ENCODE data around the gene MYOCD. TPM values are rescaled to one million over a fixed set of nuclear protein-coding genes. Genes with fewer than 3 reads are reported as not detected.

MYOCD gene
- total and polyA plus RNA-seq, 2 donors from 2014 or later = 0.58 to 4.0 TPM

DNA sequence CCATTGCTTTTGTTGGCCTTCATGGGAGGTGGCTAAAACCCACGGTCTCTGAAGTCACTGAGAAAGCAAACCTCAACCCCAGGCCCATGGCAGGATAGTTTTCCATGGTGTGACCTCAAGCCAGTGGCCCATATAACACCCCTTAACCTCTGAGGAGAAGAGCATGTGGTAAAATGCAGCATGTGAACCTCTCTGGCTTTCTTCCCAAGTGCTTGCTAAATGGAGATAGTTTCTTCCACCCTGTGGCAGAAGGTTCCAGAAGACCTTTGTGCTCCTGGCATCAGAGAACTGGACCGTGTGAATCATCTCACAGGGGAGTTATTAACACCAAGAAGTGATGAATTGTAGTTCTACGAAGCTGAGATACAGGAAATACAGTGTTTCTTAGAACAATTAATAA, 47.3 kb downstream of the MYOCD start:
- TF ChIP-seq, protein P1, sequence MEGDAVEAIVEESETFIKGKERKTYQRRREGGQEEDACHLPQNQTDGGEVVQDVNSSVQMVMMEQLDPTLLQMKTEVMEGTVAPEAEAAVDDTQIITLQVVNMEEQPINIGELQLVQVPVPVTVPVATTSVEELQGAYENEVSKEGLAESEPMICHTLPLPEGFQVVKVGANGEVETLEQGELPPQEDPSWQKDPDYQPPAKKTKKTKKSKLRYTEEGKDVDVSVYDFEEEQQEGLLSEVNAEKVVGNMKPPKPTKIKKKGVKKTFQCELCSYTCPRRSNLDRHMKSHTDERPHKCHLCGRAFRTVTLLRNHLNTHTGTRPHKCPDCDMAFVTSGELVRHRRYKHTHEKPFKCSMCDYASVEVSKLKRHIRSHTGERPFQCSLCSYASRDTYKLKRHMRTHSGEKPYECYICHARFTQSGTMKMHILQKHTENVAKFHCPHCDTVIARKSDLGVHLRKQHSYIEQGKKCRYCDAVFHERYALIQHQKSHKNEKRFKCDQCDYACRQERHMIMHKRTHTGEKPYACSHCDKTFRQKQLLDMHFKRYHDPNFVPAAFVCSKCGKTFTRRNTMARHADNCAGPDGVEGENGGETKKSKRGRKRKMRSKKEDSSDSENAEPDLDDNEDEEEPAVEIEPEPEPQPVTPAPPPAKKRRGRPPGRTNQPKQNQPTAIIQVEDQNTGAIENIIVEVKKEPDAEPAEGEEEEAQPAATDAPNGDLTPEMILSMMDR (IDR thresholded peaks at IDR 0.05; ENCODE audit: borderline replicate concordance, extremely low read depth, insufficient read depth) = no peak
- H3K9ac ChIP-seq (ENCODE audit: low read length in 3 of 3) = no peak overlapping the region
- H3K9me3 ChIP-seq (ENCODE audit: control insufficient read depth in 2 of 3, insufficient read depth in 1 of 3, low read length in 3 of 3) = no peaks in the 10 kb centered on the region
- H3K4me1 ChIP-seq (ENCODE audit: control insufficient read depth in 2 of 3, insufficient read depth in 2 of 3, low read depth in 1 of 3, low read length in 3 of 3) = no peaks in the 10 kb centered on the region
- H3K4me3 ChIP-seq (ENCODE audit: low read length in 3 of 3) = no peak overlapping the region
- H3K27me3 ChIP-seq (ENCODE audit: control insufficient read depth, insufficient read depth, low read length) = no peaks in the 10 kb centered on the region
- DNase-seq = no peak
- H3K36me3 ChIP-seq (ENCODE audit: control insufficient read depth in 2 of 3, insufficient read depth in 3 of 3, low read length in 3 of 3) = no peaks in the 10 kb centered on the region
- FAIRE-seq = no peak
- intact Hi-C loops (cut with DNase I) = no loop called here
- H3K27ac ChIP-seq (ENCODE audit: low read depth in 2 of 2, low read length in 2 of 2) = no peak overlapping the region

DNA sequence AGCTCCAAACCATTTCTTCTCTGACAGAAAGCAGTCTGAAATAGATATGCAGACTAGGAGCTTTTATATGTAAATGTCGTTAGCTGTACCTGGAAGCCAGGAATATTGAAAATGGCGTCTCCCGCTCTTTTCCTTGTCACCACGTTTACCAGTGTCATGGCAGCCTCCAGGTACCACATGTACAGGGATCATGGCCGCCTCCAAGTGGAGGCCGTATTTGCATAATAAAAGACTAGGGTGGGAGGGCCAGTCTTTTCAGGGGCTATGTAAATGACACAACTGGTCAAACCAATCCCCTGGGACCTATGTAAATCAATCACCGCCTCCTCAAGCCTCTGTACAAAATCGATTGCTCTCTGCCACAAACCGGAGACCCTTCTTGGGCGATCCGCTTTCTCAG, 54.3 kb downstream of the MYOCD start:
- no peak for FAIRE-seq
- TF ChIP-seq, protein P1 (IDR thresholded peaks at IDR 0.05; ENCODE audit: borderline replicate concordance, extremely low read depth, insufficient read depth) = no peak
- Histone ChIP-seq H3K27me3 (ENCODE audit: control insufficient read depth, insufficient read depth, low read length) (no peaks in the 10 kb centered on the region), H3K9ac (ENCODE audit: low read length in 3 of 3) (no peak overlapping the region), H3K9me3 (ENCODE audit: control insufficient read depth in 2 of 3, insufficient read depth in 1 of 3, low read length in 3 of 3) (no peaks in the 10 kb centered on the region), H3K4me1 (ENCODE audit: control insufficient read depth in 2 of 3, insufficient read depth in 2 of 3, low read depth in 1 of 3, low read length in 3 of 3) (no peaks in the 10 kb centered on the region), H3K36me3 (ENCODE audit: control insufficient read depth in 2 of 3, insufficient read depth in 3 of 3, low read length in 3 of 3) (no peaks in the 10 kb centered on the region), H3K27ac (ENCODE audit: low read depth in 2 of 2, low read length in 2 of 2) (no peak overlapping the region), H3K4me3 (ENCODE audit: low read length in 3 of 3) (no peak overlapping the region)
- no peak for DNase-seq
- intact Hi-C loops (cut with DNase I) = no loop called here

DNA sequence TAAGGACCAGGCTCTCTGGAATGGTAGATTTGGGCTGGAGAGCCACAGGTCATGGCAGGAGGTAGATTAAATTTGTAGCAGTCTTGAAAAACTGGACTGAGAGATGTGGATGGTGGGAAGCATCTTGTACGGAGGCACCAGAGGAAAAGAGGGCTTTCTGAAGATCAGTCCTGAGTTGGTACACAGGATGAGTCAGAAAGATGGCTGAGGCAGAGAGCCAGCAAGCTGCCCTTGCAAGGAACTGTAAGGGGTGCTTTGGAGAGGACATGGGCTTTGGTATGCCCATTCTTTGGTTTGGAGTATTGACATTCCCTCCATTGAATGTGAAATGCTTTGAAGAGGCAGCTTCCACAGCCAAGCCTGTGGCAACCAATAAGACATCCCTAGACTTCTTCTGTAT, 55.9 kb downstream of the MYOCD start:
- no peak overlapping the region for H3K9ac ChIP-seq (ENCODE audit: low read length in 3 of 3)
- H3K4me3 ChIP-seq (ENCODE audit: low read length in 3 of 3) = no peak overlapping the region
- H3K27me3 ChIP-seq (ENCODE audit: control insufficient read depth, insufficient read depth, low read length) = no peaks in the 10 kb centered on the region
- TF ChIP-seq, protein P1 (IDR thresholded peaks at IDR 0.05; ENCODE audit: borderline replicate concordance, extremely low read depth, insufficient read depth) = no peak
- intact Hi-C loops (cut with DNase I) = no loop called here
- no peak for FAIRE-seq
- no peak for DNase-seq
- H3K36me3 ChIP-seq (ENCODE audit: control insufficient read depth in 2 of 3, insufficient read depth in 3 of 3, low read length in 3 of 3) = no peaks in the 10 kb centered on the region
- no peaks in the 10 kb centered on the region for H3K9me3 ChIP-seq (ENCODE audit: control insufficient read depth in 2 of 3, insufficient read depth in 1 of 3, low read length in 3 of 3)
- no peak overlapping the region for H3K27ac ChIP-seq (ENCODE audit: low read depth in 2 of 2, low read length in 2 of 2)
- H3K4me1 ChIP-seq (ENCODE audit: control insufficient read depth in 2 of 3, insufficient read depth in 2 of 3, low read depth in 1 of 3, low read length in 3 of 3) = no peaks in the 10 kb centered on the region

DNA sequence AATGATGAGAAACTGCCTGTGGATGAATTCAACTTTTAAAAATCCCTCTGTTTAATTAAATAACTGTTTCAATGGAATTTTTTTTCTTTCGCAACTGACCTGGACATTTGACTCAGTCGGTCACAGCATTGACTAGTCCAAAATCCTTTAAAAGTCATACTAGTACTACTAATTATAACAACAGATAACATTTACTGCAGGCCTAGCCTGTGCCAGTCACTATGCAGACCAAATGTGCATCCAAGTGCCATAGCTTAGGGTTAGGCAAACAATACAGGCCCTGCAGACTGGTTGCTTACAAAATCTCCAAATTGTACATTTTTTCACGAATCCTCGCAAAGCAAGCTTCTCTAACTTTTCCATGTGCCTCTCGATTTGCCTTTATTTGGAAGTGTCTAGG, 56.6 kb downstream of the MYOCD start:
- DNase-seq (no peak), FAIRE-seq (no peak)
- H3K27ac ChIP-seq (ENCODE audit: low read depth in 2 of 2, low read length in 2 of 2) = no peak overlapping the region
- H3K4me3 ChIP-seq (ENCODE audit: low read length in 3 of 3) = no peak overlapping the region
- H3K9me3 ChIP-seq (ENCODE audit: control insufficient read depth in 2 of 3, insufficient read depth in 1 of 3, low read length in 3 of 3) = no peaks in the 10 kb centered on the region
- H3K9ac ChIP-seq (ENCODE audit: low read length in 3 of 3) = no peak overlapping the region
- TF ChIP-seq, protein P1 (IDR thresholded peaks at IDR 0.05; ENCODE audit: borderline replicate concordance, extremely low read depth, insufficient read depth) = no peak
- intact Hi-C loops (cut with DNase I) = no loop called here
- H3K4me1 ChIP-seq (ENCODE audit: control insufficient read depth in 2 of 3, insufficient read depth in 2 of 3, low read depth in 1 of 3, low read length in 3 of 3) = no peaks in the 10 kb centered on the region
- no peaks in the 10 kb centered on the region for H3K36me3 ChIP-seq (ENCODE audit: control insufficient read depth in 2 of 3, insufficient read depth in 3 of 3, low read length in 3 of 3)
- no peaks in the 10 kb centered on the region for H3K27me3 ChIP-seq (ENCODE audit: control insufficient read depth, insufficient read depth, low read length)

Measured in kidney (tissue), 14 donors.